Left renal cortex interstitium (tissue), 4 donors: ENCODE measurements around the gene PHACTR3. TPM values are rescaled to one million over a fixed set of nuclear protein-coding genes. Genes with fewer than 3 reads are reported as not detected.

Source experiments
- DNase-seq, 4 donors: peaks; one replicate each; pipeline ENCODE4 v3.0.0-alpha.2; 2013; ENCODE audit warnings: low read depth in 4 of 4, low spot score in 2 of 4, missing footprints in 1 of 4
- polyA plus RNA-seq, 4 donors: library from polyadenylated mRNA; unstranded; fragments of 120-200 nt; gene quantifications; one replicate each; pipeline ENCODE4 v1.2.1, GENCODE V29; 2013; ENCODE audit not compliant: insufficient read length in 4 of 4

Gene PHACTR3
- polyA plus RNA-seq, 4 donors: 10.5 to 13.7 (median 12.2) TPM

GRCh38 chr20:59821201-59821600 lies 216.9 kb downstream of the PHACTR3 start:
- no peak for DNase-seq

GRCh38 chr20:59821788-59822187 lies 217.4 kb downstream of the PHACTR3 start:
- DNase-seq: no peak

GRCh38 chr20:59822291-59823029 lies 218.1 kb downstream of the PHACTR3 start:
- DNase-seq: no peak

- no peak for DNase-seq
These were observed 218.7 kb downstream of the PHACTR3 start for GRCh38 chr20:59823030-59823423.

GRCh38 chr20:59823491-59824259 lies 219.3 kb downstream of the PHACTR3 start:
- no peak for DNase-seq

- no peak for DNase-seq
These were observed 220.6 kb downstream of the PHACTR3 start for GRCh38 chr20:59824711-59825562.

- no peak for DNase-seq
These were observed 221.2 kb downstream of the PHACTR3 start for GRCh38 chr20:59825563-59825920.

- DNase-seq: no peak
These were observed 221.8 kb downstream of the PHACTR3 start for GRCh38 chr20:59825944-59826759.

GRCh38 chr20:59827138-59828056 lies 223.1 kb downstream of the PHACTR3 start:
- DNase-seq: no peak

GRCh38 chr20:59828125-59829053 lies 224.0 kb downstream of the PHACTR3 start:
- DNase-seq: no peak

GRCh38 chr20:59829054-59829785 lies 224.9 kb downstream of the PHACTR3 start:
- no peak for DNase-seq

GRCh38 chr20:59829786-59830664 lies 225.7 kb downstream of the PHACTR3 start:
- no peak for DNase-seq

GRCh38 chr20:59830665-59831023 lies 226.3 kb downstream of the PHACTR3 start:
- no peak for DNase-seq

- no peak for DNase-seq
These were observed 226.9 kb downstream of the PHACTR3 start for GRCh38 chr20:59831024-59831915.

- DNase-seq: no peak
These were observed 227.6 kb downstream of the PHACTR3 start for GRCh38 chr20:59831916-59832270.
